Inflammatory macrophage treated with lipopolysaccharide for 4 hours (primary cell): ENCODE measurements around the gene CPA4.

Experiments
- DNase-seq: peaks from one replicate; pipeline ENCODE4 v3.0.0-alpha.2; 2020

Gene CPA4

DNA sequence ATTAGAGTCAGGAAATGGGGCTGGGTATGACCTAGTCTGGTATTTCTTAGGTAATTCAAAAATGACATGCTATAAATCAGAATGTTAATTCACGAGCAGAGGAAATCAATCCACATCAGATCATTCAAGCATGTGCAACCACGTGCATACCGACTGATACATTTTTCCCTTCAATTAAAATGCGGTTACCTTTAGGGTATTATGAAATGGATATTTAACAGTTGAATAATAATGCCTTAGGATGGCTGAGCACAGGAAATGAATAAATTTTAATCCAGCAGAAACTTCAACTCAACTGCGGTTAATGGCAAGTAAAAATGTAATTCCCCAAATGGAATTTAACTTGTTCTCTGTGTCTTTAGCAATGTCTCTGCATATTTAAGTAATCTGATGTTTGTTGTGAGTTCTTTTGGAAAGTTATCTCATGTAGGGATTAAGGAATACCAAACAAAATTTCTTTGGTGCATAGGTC, 17.1 kb upstream of the CPA4 start:
- no peak for DNase-seq

GRCh38 chr7:130276796-130277762, 15.9 kb upstream of the CPA4 start:
- DNase-seq = no peak

- peak; percentile 4 for DNase-seq
These were observed 15.0 kb upstream of the CPA4 start for GRCh38 chr7:130277763-130278643.

DNA sequence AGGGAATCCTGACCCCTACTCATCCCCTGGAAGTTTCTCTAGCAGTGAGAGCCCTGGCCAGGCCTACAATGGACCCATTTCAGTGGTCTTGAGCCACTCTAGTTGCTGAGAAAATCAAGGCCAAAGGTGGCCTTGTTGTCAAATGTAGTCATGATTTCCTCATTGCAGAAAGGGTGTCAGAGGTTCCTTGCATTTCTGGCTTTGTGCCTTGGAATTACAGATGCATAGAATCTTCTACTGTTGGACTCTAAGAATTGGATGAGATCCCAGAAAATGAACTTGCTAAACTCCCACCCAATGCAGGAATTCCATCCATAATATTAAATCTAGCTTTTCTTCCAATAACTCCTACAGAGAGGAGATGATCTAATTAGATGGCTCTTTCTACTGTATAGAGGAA, 14.1 kb upstream of the CPA4 start:
- no peak for DNase-seq

DNA sequence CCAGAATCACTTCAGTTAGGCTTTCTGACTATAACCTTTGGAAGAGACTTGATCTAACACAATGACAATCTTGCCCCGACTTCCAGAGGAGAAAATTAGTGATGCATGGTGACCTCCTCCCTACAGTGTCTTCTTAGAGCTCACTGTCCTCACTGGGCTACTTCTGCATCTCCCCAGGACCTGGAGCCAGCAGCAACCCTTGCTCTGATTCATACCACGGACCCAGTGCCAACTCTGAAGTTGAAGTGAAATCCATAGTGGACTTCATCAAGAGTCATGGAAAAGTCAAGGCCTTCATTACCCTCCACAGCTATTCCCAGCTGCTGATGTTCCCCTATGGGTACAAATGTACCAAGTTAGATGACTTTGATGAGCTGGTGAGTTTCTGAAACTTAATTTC, 13.7 kb upstream of the CPA4 start:
- no peak for DNase-seq

GRCh38 chr7:130279906-130280305, 13.1 kb upstream of the CPA4 start:
- no peak for DNase-seq

DNA sequence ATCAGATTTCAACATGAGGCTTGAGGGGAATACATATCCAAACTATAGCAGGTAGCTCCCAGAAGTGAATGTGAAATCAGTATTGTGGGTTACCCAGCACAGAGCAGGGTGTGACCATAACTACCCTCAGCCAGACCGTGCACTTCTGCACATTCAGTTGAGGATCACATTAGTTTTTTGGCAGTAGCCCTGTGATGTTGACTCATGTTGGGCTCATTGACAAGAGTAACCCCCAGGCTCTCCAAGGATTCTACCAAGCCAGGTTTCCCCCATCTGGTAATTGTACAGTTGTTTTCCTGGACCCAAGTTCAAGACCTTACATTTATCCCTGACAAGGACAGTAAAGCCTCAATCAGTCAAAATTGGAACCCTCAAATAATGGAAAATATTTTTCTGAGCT, 11.7 kb upstream of the CPA4 start:
- no peak for DNase-seq

DNA sequence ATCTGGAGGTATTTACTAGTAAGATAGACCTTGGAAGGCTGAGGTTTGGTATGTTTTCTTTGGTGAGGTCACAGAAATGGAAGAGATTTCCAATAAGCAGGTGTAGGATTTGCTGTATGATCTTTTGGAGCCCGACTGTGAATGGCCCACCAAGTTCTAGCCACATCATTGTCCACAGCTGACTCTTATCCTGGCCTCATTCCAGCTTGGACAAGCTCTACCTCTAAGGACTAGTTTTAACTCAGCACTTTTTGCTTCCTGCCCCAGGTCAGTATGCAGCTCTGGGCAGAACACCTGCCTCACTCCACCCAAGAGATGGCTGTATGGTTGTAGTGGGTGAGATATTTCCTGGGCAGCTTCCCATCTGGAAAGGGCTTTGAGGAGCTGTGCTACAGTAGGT, 6.1 kb upstream of the CPA4 start:
- DNase-seq = no peak

- DNase-seq = no peak
These were observed 4.8 kb upstream of the CPA4 start for GRCh38 chr7:130288168-130288567.

GRCh38 chr7:130288829-130289228, 4.1 kb upstream of the CPA4 start:
- no peak for DNase-seq

GRCh38 chr7:130289478-130289877, 3.5 kb upstream of the CPA4 start:
- DNase-seq = no peak

DNA sequence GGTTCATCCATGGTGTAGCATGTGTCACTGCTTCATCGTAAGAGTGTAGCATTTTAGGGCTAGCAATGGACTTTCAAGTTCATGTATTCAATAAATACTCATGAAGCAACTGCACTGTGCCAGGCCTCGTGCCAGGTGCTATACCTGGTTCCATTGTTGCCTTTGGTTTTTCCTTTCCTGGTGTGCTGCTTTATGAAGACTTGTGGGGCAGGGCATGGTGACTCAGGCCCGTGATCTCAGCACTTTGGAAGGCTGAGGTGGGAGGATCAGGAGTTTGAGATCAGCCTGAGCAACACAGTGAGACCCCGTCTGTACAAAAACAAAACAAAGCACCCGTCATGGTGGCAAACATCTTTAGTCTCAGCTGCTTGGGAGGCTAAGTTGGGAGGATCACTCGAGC, 2.2 kb upstream of the CPA4 start:
- no peak for DNase-seq

- no peak for DNase-seq
These were observed 560 bp downstream of the CPA4 start for GRCh38 chr7:130293521-130293920.

- DNase-seq = no peak
These were observed 1.4 kb downstream of the CPA4 start for GRCh38 chr7:130294314-130294713.

DNA sequence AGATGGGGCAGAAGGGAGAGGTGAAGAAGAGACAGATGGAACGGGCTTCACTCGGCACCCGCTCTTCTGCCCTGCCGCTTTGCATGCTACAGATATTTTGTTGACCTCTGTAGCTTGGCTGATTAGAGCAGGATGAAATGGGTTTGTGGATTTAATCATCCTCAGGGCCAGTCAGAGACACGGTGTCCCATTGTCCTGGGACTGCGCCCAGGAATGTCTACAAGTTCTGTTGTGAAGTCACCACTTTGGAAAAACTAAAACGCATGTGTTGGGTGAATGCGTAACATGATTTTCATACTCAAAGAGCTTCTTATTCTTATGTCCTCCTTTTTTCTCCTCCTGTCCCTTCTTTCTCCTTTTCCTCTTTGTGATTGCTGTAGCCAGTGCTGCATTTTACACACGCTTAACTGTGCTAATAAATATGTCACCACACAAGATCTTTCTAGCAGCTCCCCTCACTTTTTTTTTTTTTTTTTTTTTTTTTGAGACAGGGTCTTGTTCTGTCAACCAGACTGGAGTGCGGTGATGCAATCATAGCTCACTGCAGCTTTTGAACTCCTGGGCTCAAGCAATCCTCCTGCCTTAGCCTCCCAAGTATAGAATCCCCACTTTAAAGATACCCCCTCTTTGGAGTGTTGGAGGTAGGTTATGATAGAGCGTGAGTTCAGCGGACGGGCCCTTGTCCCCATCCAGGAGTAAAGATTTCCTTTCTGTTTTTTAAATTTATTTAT, 3.4 kb downstream of the CPA4 start:
- DNase-seq = no peak

- no peak for DNase-seq
These were observed 4.9 kb downstream of the CPA4 start for GRCh38 chr7:130297628-130298543.

- DNase-seq = no peak
These were observed 5.8 kb downstream of the CPA4 start for GRCh38 chr7:130298544-130299326.

DNA sequence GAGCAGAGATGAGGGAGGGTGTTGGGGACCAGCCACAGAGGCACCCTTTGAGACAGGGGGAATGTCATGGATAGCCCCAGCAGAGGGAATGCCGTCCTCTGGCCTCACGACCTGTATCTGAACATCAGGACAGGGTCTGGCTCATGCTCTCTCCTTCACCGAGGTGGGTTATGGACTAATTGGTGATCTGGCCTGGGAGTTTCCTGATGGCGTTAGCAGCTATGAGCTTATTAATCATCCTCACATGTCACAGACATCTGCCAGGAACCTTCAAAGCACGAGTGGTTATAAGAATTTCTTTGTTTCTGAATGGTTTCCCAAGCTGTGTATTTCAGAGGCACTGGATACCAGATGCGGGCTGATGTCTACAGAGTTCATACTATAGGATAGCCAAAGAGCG, 6.9 kb downstream of the CPA4 start:
- no peak for DNase-seq

GRCh38 chr7:130301501-130302020, 8.6 kb downstream of the CPA4 start:
- DNase-seq = no peak

GRCh38 chr7:130302649-130303048, 9.7 kb downstream of the CPA4 start:
- no peak for DNase-seq

DNA sequence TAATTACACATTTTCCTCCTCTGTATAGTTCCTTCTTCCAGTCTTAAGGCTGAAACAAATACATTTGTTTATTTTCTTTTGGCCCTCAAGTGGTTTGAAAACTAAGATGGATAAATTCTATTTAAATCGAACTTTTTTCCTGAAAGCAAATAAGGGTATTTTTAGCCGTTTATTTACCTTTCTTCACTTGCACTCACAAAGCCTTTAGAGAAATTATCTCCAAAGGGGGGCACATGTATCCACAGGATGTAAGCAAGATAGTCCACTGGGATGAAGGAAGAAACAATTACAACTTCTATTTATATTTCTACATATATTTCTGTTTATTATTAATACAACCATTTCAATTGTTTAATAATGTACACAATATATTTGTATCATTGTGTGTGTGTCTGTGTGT, 10.2 kb downstream of the CPA4 start:
- no peak for DNase-seq
